HG03457 (cell line): ENCODE data around the gene SLC23A1.
"Not testable (repeated sequence)": the region's sequence is repeated elsewhere in the genome, so short reads cannot be mapped to it uniquely, and the experiment has no call there.

Experiments
- ATAC-seq: cut with Tn5 transposase; IDR thresholded peaks from one replicate; pipeline ENCODE4 v1.9.1; 2021; ENCODE audit warnings: moderate number of reproducible peaks; ENCODE audit not compliant: unreplicated experiment

SLC23A1 gene

GRCh38 chr5:139383275-139383992, at the start of gene SLC23A1:
TSS of gene SLC23A1 (minus strand) at chr5:139383297. CDS start at chr5:139383253, 44 bp downstream.
- no peak for ATAC-seq

GRCh38 chr5:139431706-139432105, 48.6 kb upstream of the SLC23A1 start:
- no peak for ATAC-seq

- no peak for ATAC-seq
Measured at GRCh38 chr5:139430015-139430414, 46.9 kb upstream of the SLC23A1 start.

GRCh38 chr5:139426203-139426885, 43.2 kb upstream of the SLC23A1 start:
- ATAC-seq: no peak

GRCh38 chr5:139425497-139425896, 42.4 kb upstream of the SLC23A1 start:
- no peak for ATAC-seq

GRCh38 chr5:139422307-139422893, 39.3 kb upstream of the SLC23A1 start:
- no peak for ATAC-seq

GRCh38 chr5:139419226-139420192, 36.4 kb upstream of the SLC23A1 start:
- ATAC-seq: no peak

GRCh38 chr5:139418793-139419192, 35.7 kb upstream of the SLC23A1 start:
- ATAC-seq: no peak

GRCh38 chr5:139417214-139417613, 34.1 kb upstream of the SLC23A1 start:
- no peak for ATAC-seq

- ATAC-seq: no peak
Measured at GRCh38 chr5:139416651-139417050, 33.6 kb upstream of the SLC23A1 start.

- ATAC-seq: no peak
Measured at GRCh38 chr5:139415869-139416268, 32.8 kb upstream of the SLC23A1 start.

- ATAC-seq: no peak
Measured at GRCh38 chr5:139415221-139415861, 32.2 kb upstream of the SLC23A1 start.

GRCh38 chr5:139414581-139415130, 31.6 kb upstream of the SLC23A1 start:
- no peak for ATAC-seq

GRCh38 chr5:139413963-139414362, 30.9 kb upstream of the SLC23A1 start:
- ATAC-seq: no peak

- ATAC-seq: no peak
Measured at GRCh38 chr5:139413153-139413552, 30.1 kb upstream of the SLC23A1 start.

GRCh38 chr5:139410993-139411828, 28.1 kb upstream of the SLC23A1 start:
- ATAC-seq: no peak

GRCh38 chr5:139410121-139410992, 27.3 kb upstream of the SLC23A1 start:
- no peak for ATAC-seq

GRCh38 chr5:139409116-139409515, 26.0 kb upstream of the SLC23A1 start:
- ATAC-seq: not testable (repeated sequence)
